Dendritic cell treated with granulocyte-macrophage colony-stimulating factor and Interleukin-4, amounts not matched to agents 40 ng/mL and 50 ng/mL, for 4 days (primary cell): ENCODE results near the gene CPE.
"Not testable (repeated sequence)": the region's sequence is repeated elsewhere in the genome, so short reads cannot be mapped to it uniquely, and the experiment has no call there.

Experiments
- H3K27ac Mint-ChIP-seq: one replicate; pipeline ENCODE4 v1.8.0; 2022; ENCODE audit warnings: mild to moderate bottlenecking, mixed read lengths
- H3K27me3 Mint-ChIP-seq: one replicate; pipeline ENCODE4 v1.8.0; 2022; ENCODE audit warnings: mild to moderate bottlenecking, mixed read lengths
- H3K36me3 Mint-ChIP-seq: one replicate; pipeline ENCODE4 v1.8.0; 2022; ENCODE audit warnings: low read depth, mixed read lengths
- H3K4me1 Mint-ChIP-seq: one replicate; pipeline ENCODE4 v1.8.0; 2022; ENCODE audit warnings: low read depth, mixed read lengths
- H3K4me3 Mint-ChIP-seq: one replicate; pipeline ENCODE4 v1.8.0; 2022; ENCODE audit warnings: mild to moderate bottlenecking, moderate library complexity, mixed read lengths
- H3K9me3 Mint-ChIP-seq: one replicate; pipeline ENCODE4 v1.8.0; 2022; ENCODE audit warnings: mixed read lengths
- intact Hi-C: fragments of 100-400 bp; cut with micrococcal nuclease; formaldehyde crosslinking; loops from one replicate; pipeline ENCODE4 v1.15.0; 2022

Gene CPE

GRCh38 chr4:165378745-165379677 lies at the start of gene CPE:
CPE (plus strand) TSS chr4:165379008; CDS start chr4:165379222, 214 bp downstream.
- H3K27me3 Mint-ChIP-seq, result peaks cover 45% of the 10 kb centered on the region
- intact Hi-C loops, result no loop called here
- peaks cover 8% of the 10 kb centered on the region for H3K9me3 Mint-ChIP-seq
- H3K36me3 Mint-ChIP-seq, result no peaks in the 10 kb centered on the region
- H3K4me3 Mint-ChIP-seq, result peak within 1 kb of the TSS; percentile 75
- H3K27ac Mint-ChIP-seq, result peak within 1 kb of the TSS; percentile 45
- H3K4me1 Mint-ChIP-seq, result peaks cover 6% of the 10 kb centered on the region

GRCh38 chr4:165330071-165330470 lies 48.7 kb upstream of the CPE start:
- peaks cover 35% of the 10 kb centered on the region for H3K36me3 Mint-ChIP-seq
- H3K27me3 Mint-ChIP-seq, result no peaks in the 10 kb centered on the region
- intact Hi-C loops, result no loop called here
- no peak overlapping the region for H3K4me3 Mint-ChIP-seq
- H3K27ac Mint-ChIP-seq, result no peak overlapping the region
- peaks cover 49% of the 10 kb centered on the region for H3K4me1 Mint-ChIP-seq
- no peaks in the 10 kb centered on the region for H3K9me3 Mint-ChIP-seq

GRCh38 chr4:165330666-165331065 lies 48.1 kb upstream of the CPE start:
- intact Hi-C loops, result no loop called here
- Mint-ChIP-seq H3K27ac (peak overlapping the region; percentile 7), H3K4me1 (peaks cover 43% of the 10 kb centered on the region), H3K9me3 (no peaks in the 10 kb centered on the region), H3K4me3 (no peak overlapping the region), H3K27me3 (no peaks in the 10 kb centered on the region), H3K36me3 (peaks cover 41% of the 10 kb centered on the region)

GRCh38 chr4:165331359-165331758 lies 47.4 kb upstream of the CPE start:
- Mint-ChIP-seq H3K9me3 (no peaks in the 10 kb centered on the region), H3K36me3 (peaks cover 42% of the 10 kb centered on the region), H3K27me3 (no peaks in the 10 kb centered on the region), H3K4me3 (no peak overlapping the region), H3K4me1 (peaks cover 36% of the 10 kb centered on the region), H3K27ac (peak overlapping the region; percentile 10)
- intact Hi-C loops, result no loop called here

GRCh38 chr4:165331823-165332222 lies 47.0 kb upstream of the CPE start:
- H3K9me3 Mint-ChIP-seq, result no peaks in the 10 kb centered on the region
- peaks cover 32% of the 10 kb centered on the region for H3K4me1 Mint-ChIP-seq
- no peak overlapping the region for H3K4me3 Mint-ChIP-seq
- H3K36me3 Mint-ChIP-seq, result peaks cover 47% of the 10 kb centered on the region
- intact Hi-C loops, result no loop called here
- H3K27me3 Mint-ChIP-seq, result no peaks in the 10 kb centered on the region
- H3K27ac Mint-ChIP-seq, result peak overlapping the region; percentile 10

GRCh38 chr4:165332502-165332901 lies 46.3 kb upstream of the CPE start:
- intact Hi-C loops, result no loop called here

GRCh38 chr4:165335163-165335703 lies 43.6 kb upstream of the CPE start:
- H3K27ac Mint-ChIP-seq, result no peak overlapping the region
- H3K36me3 Mint-ChIP-seq, result peaks cover 60% of the 10 kb centered on the region
- intact Hi-C loops, result no loop called here
- no peak overlapping the region for H3K4me3 Mint-ChIP-seq
- H3K27me3 Mint-ChIP-seq, result no peaks in the 10 kb centered on the region
- peaks cover 27% of the 10 kb centered on the region for H3K4me1 Mint-ChIP-seq
- no peaks in the 10 kb centered on the region for H3K9me3 Mint-ChIP-seq

More at GRCh38 chr4:165332502-165332901, 46.3 kb upstream of the CPE start:
- Mint-ChIP-seq H3K27me3 (no peaks in the 10 kb centered on the region), H3K4me3 (no peak overlapping the region), H3K36me3 (peaks cover 54% of the 10 kb centered on the region), H3K9me3 (no peaks in the 10 kb centered on the region), H3K4me1 (peaks cover 32% of the 10 kb centered on the region), H3K27ac (peak overlapping the region; percentile 10)

GRCh38 chr4:165336743-165337142 lies 42.1 kb upstream of the CPE start:
- H3K36me3 Mint-ChIP-seq, result peaks cover 50% of the 10 kb centered on the region
- peaks cover 12% of the 10 kb centered on the region for H3K4me1 Mint-ChIP-seq
- H3K9me3 Mint-ChIP-seq, result no peaks in the 10 kb centered on the region
- intact Hi-C loops, result no loop called here
- no peak overlapping the region for H3K27ac Mint-ChIP-seq
- H3K27me3 Mint-ChIP-seq, result no peaks in the 10 kb centered on the region
- no peak overlapping the region for H3K4me3 Mint-ChIP-seq

GRCh38 chr4:165342340-165342739 lies 36.5 kb upstream of the CPE start:
- not testable (repeated sequence) for H3K27ac Mint-ChIP-seq, H3K27me3 Mint-ChIP-seq, H3K4me3 Mint-ChIP-seq, H3K4me1 Mint-ChIP-seq, H3K9me3 Mint-ChIP-seq
- H3K36me3 Mint-ChIP-seq, result peaks cover 16% of the 10 kb centered on the region
- intact Hi-C loops, result loop anchor here (5.0 kb wide), 1 partner anchor 210 kb away; no protein-coding TSS in a partner anchor

- H3K27ac Mint-ChIP-seq, result no peak overlapping the region
- intact Hi-C loops, result loop anchor here (5.0 kb wide), 1 partner anchor 211 kb away; no protein-coding TSS in a partner anchor
- H3K4me3 Mint-ChIP-seq, result no peak overlapping the region
- H3K36me3 Mint-ChIP-seq, result peaks cover 13% of the 10 kb centered on the region
- H3K9me3 Mint-ChIP-seq, result no peaks in the 10 kb centered on the region
- no peaks in the 10 kb centered on the region for H3K27me3 Mint-ChIP-seq
- H3K4me1 Mint-ChIP-seq, result no peaks in the 10 kb centered on the region
Measured at GRCh38 chr4:165343353-165344191, 35.2 kb upstream of the CPE start.

GRCh38 chr4:165345666-165346417 lies 33.0 kb upstream of the CPE start:
- no peak overlapping the region for H3K27ac Mint-ChIP-seq

GRCh38 chr4:165347647-165348569 lies 30.9 kb upstream of the CPE start:
- H3K9me3 Mint-ChIP-seq, result no peaks in the 10 kb centered on the region
- no peaks in the 10 kb centered on the region for H3K36me3 Mint-ChIP-seq
- no peak overlapping the region for H3K27ac Mint-ChIP-seq
- peaks cover 17% of the 10 kb centered on the region for H3K4me1 Mint-ChIP-seq
- no peaks in the 10 kb centered on the region for H3K27me3 Mint-ChIP-seq
- H3K4me3 Mint-ChIP-seq, result no peak overlapping the region
- intact Hi-C loops, result no loop called here

More at GRCh38 chr4:165345666-165346417, 33.0 kb upstream of the CPE start:
- peaks cover 5% of the 10 kb centered on the region for H3K4me1 Mint-ChIP-seq
- no peak overlapping the region for H3K4me3 Mint-ChIP-seq
- no peaks in the 10 kb centered on the region for H3K9me3 Mint-ChIP-seq
- H3K27me3 Mint-ChIP-seq, result no peaks in the 10 kb centered on the region
- intact Hi-C loops, result no loop called here
- H3K36me3 Mint-ChIP-seq, result peaks cover 6% of the 10 kb centered on the region
